Hypothalamus (tissue), 51 donors: ENCODE results near the gene OR12D2.
"Not testable (repeated sequence)": the region's sequence is repeated elsewhere in the genome, so short reads cannot be mapped to it uniquely, and the experiment has no call there.

Source experiments
- DNase-seq, 51 donors: peaks; one replicate each; lab custom pipeline; 2025; lab: John Stamatoyannopoulos, UW

OR12D2 gene, protein sequence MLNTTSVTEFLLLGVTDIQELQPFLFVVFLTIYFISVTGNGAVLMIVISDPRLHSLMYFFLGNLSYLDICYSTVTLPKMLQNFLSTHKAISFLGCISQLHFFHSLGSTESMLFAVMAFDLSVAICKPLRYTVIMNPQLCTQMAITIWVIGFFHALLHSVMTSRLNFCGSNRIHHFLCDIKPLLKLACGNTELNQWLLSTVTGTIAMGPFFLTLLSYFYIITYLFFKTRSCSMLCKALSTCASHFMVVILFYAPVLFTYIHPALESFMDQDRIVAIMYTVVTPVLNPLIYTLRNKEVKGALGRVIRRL

DNA sequence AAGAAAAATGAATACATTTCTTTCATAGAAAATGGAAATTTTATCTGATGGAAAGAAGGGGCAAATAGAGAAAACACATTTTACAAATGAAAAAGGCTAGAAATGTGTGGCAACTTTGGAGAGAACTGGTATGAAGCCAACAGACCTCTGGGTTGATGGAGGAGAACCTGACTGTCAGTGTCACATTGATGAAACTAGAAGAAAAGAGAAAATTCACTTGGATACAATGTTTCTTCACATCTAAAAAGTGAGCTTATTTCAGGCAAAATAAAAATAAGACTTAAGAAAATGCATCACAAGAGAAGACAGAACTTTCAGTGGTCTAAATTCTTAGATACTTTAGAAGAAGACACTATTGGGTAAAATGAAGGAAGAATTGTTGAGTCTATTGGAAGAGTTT is at the start of gene OR12D2:
TSS of gene OR12D2 (plus strand) at position 301 of the 400 bp plus-strand sequence. CDS start 1,069 bp downstream, outside the sequence.
- no peak for DNase-seq

DNA sequence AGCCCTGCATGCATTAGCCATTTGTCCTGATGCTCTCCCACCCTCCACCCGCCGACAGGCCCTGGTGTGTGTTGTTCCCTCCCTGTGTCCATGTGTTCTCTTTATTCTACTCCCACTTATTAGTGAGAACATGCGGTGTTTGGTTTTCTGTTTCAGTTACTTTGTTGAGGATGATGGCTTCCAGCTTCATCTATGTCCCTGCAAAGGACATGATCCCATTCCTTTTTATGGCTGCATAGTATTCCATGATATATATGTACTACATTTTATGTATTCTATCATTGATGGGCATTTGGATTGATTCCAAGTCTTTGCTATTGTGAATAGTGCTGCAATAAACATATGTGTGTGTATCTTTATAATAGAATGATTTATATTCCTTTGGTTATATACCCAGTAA is 46.1 kb upstream of the OR12D2 start:
- DNase-seq, result not testable (repeated sequence)

DNA sequence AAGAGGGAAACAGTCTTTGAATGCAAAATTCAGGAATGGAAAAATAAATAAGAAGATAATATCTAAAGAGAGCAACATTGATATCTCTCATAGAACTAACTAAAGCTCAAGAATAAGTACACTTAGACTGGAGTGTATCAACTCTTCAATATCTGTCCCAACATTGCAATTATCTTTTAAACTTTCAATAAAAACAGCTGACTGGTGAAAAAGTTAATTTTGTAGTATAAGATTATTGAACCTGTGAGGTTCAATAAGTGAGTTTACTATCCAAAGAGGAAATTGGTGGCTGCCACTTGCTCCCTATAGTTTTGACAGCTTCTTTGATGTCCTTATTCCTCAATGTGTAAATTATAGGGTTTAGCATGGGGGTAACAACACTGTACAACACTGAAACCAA is 40.5 kb upstream of the OR12D2 start:
- DNase-seq, result no peak

DNA sequence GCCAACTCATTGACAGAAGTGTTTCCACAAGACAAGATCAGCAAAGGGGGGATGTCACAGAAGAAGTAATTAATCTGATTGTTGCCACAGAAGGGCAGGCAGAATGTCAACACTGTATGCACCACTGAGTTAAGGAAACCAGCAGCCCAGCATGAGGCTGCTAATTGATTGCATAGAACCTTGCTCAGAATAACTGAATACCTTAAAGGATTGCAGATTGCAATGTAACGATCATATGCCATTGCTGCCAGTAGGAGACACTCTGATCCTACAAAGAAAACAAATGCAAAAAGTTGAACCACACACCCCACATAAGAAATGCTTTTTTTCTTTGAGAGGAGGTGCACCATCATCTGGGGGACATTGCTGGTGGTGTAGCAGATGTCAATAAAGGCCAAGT is 39.8 kb upstream of the OR12D2 start:
- no peak for DNase-seq

DNA sequence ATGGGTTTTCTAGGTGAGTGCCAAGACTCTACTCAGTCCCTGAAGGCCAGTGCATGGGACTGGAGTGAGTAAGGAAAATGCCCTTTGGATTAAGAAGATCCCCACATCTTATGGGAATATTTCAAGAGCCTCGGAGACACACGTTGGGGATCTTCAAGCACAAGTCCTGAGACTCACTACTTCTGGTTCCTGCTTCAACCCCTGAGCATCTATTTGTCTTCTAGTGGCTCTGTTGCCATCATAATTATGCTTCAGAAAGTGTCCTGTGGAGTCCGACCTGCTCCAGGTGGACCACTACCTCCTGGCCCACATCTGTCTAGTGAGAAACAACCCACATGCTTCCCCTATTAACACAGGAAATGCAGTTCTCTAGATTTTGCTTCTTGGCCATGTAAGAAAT is 26.7 kb upstream of the OR12D2 start, which contains the start of gene OR5V1:
TSS of gene OR5V1 (minus strand) at position 101 of the 400 bp plus-strand sequence. CDS start 12,670 bp downstream, outside the sequence.
- DNase-seq, result no peak

DNA sequence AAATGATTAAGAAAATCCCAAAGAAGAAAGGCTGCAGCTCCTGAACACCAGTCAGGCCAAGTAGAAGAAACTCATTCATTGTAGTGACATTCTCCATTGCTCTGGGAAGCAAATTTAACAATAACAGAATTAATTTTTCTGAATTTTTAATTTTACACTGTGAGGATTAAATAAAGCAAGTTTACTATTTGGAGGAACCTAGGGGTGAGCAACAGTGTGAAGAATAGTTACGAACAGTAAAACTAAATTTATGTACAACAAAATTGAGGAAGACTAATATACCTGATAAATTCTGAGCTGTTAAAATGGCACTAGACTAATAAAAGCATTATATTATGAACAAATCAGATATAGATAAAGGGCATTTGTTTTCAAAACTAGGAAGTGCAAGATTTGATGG is 20.2 kb upstream of the OR12D2 start, which contains the start of gene OR12D3:
TSS of gene OR12D3 (minus strand) at position 101 of the 400 bp plus-strand sequence. CDS start at position 97, 4 bp downstream.
- DNase-seq, result no peak

DNA sequence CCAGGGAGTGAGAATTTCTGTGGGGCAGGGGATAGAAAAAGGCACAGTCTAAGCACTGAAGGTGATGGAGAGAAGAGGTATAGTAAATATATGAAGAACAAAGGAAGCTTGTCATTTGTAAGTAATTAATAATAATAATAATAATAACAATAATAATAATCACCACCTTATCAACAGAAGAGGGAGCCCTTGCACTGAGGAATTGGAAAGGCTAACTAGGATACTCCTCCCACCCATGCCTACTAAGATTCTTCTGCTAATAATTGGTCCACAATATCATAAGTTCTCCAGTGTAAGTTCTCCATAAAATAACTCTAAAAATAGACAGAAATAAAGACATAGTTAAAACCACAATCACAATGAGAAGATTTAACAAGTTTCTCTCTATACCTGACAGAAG is 19.4 kb upstream of the OR12D2 start:
- no peak for DNase-seq

DNA sequence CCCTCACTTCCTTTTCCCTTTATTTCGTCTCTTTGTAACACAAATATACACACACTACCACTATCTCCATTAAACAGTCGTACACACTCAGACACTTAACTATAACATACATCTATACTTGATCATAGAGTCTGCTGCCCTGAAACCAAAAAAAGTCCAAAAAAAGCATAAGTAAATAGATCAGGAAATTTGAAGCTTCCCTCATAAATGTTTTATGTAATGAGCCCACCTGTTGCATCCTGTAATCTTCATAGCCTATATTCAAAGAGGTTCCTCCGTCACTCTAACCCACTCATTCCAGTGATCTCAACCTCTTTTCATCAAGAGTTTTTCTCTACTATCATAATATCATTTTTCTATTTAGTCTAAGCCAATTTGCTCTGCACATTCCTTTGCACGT is 6.9 kb upstream of the OR12D2 start:
- no peak for DNase-seq

DNA sequence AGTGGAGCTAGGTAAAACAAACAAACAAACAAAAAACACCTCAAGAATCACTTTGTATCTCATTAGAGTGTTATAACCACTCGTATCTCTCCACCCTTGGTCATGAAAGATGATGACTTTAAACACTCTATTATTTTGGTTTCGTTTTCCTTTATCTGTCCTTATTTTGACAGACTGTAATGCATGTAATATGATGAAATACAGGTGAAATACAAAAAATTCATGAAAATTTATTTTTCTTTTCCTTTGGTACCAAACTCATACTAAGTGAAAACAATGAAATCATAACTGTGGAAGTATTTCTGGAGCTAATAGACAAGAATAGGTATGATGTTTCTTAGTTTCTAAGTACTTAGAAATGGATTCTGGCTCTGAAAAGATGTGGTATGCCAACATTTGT is 4.1 kb downstream of the OR12D2 start:
- no peak for DNase-seq

DNA sequence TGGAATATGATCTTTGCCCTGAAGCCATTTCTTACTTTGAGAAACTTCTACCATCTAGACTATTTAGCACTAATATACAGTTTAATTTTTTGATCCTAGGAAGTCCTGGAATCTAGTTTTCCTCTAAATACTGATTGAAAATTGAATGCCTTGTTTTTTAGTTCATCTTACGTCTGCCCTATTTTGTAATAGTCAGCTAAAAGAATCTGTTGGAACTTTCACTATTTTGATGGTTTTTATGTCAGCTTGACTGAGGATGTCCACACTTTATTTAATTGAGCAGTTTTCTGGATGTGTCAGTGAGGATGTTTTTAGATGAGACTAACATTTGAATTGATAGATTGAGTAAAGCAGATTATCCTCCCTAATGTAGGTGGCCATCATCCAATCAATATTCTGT is 8.4 kb downstream of the OR12D2 start:
- no peak for DNase-seq

DNA sequence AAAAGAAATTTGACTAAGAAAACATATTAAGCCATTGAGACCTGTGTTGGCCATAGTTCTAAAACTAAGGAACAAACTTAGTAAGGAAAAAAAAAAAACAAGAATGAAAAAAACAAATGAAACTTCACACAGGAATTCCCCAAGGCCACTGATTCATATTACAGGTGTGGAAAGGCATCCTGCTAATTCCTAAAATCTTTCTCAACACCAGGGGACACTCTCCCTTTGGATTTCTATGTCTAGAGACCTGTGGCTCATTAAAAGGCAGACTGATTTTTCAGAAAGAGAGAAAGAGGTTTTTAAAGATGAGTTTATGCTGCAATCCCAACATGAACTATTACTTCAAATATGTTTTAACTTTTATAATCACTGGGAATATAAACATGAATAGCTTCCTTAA is 19.2 kb downstream of the OR12D2 start, which contains the start of gene OR12D1:
TSS of gene OR12D1 (plus strand) at position 341 of the 400 bp plus-strand sequence.
- no peak for DNase-seq

DNA sequence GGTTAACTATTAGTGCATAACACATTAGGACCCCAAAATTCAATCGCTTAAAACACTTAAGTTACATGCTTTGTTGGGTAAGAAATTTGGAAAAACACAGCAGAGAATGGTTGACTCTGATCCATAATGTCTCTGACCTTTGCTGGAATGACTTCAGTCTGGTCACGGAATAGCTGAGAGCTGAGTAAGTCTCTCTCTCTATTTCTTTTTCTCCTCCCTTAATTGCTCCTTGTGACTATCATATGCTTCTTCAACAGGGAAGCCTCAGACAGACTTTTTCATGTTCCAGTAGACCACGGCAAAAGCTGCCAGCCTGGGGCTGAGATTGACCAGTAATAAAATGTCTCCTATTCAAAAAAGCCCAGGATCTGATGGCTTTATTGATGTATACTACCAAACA is 24.1 kb downstream of the OR12D2 start:
- no peak for DNase-seq

DNA sequence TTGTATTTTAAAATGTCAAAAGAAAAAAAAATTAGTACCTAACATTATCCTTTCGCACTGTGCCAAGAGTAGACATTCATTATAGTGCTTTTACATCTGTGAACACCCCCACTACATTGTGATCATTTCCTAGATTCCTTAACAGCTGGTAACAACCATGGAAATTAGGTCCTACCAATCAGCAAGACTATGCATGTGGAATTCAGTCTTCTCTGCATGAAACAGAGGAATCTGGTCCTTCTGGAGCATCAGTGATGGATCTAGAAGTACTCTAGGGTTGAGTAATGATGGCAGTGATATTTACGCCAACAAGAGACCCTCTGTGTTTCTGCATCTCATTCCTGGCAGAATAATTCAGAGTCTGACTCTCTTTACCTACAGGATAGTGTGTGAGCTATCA is 28.7 kb downstream of the OR12D2 start:
- DNase-seq, result no peak

DNA sequence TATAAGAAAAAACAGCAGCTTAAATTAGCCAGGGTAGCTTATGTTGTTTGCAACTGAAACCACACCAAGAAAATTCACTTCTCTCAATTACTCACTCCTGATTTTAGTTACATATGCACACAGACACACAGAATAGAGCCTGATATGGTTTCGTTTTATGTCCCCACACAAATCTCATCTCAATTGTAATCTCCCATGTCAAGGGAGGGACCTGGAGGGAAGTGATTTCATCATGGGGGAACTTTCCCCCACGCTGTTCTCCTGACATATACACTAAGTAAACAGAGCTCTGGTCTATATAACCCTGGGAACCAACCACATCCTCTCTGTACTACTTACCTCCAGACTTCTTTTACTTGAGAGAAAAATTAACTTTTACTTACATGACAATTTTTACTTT is 29.1 kb downstream of the OR12D2 start:
- DNase-seq, result no peak

DNA sequence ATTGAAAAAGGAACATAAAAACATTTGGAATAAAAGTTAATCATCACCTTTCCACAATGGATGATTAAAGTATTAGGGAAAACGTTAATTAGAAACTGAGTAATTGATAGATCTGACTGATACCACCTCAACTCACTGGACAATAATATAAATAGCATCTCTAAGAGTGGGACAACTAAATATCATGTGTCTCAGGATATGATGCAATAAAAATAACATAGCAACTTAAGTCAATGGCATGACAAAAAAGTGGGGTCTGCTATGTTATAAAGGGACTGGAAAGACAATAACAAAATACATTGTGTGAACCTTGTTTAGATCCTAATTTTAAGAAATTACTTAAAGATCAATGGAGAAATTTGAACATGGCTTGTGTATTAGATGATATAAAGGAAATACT is 29.6 kb downstream of the OR12D2 start:
- no peak for DNase-seq

DNA sequence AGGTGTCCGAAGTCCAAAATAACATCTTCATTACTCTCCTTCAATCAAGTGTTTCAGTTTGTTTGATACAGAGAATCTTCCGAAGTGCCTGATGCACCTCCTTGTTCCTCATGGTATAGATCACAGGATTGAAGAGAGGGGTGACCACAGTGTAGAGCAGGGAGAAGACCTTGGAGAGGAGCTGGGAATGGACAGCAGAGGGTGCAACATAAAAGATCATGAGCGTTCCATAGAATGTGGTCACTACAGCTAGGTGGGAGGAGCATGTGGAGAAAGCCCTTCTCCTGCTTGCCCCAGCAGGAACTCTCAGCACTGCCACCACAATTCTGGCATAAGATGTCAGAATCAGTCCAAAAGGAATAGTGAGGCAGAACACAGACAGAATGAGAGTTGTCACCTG is 31.2 kb downstream of the OR12D2 start:
- DNase-seq, result no peak

DNA sequence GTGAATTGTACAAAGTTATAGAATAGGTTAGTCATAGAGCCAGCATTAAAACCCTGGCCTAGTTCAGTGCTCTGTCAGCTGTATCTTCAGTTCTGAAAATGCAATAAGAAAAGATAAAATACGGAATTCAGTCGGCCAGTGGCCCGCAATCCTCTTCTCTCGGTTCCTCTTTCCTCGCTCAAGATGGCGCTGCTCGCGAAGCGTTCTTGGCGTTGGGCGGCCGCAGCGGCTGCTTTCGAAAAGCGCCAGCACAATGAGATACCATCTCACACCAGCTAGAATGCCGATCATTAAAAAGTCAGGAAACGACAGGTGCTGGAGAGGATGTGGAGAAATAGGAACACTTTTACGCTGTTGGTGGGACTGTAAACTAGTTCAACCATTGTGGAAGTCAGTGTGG is 41.3 kb downstream of the OR12D2 start:
- DNase-seq, result not testable (repeated sequence)

DNA sequence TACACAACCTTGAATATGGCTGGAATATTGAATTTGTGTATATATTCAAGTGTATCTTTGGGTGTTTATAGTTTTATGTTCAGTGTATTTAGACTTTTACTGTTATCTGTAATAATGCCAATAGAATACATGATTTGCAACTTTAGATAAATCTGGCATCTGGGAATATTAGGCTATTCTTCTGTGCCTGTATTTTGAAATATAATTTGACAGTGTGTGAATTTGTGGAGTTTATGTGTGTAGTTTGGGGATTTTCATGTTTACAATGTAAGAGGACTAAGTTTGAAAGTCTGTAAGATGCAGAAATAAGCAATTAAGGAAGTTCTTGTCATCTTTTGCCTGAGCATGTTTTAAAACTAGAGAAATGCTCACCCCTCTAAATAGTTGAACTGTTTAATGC is 43.6 kb downstream of the OR12D2 start, which contains the start of gene OR10C1:
TSS of gene OR10C1 (plus strand) at position 301 of the 400 bp plus-strand sequence. CDS start 710 bp downstream, outside the sequence.
- DNase-seq, result no peak

DNA sequence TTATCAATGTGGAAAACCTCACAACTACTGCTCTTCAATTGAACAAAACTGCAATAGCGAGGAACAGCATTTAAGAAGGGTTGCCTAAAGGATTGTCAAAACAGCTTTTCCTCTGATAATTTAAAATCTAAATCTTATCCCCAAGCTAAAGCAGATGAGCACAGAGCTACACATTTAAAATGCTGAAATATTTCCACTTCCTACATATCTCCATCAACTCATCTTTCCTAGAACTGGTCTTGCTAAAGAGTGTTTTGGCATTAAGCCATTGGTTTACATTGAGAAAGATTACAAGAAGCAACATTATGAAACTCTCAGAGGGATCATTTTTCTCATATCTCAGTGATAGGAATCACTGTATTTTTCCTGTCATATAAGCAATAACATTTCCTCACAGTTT is 47.3 kb downstream of the OR12D2 start:
- DNase-seq, result no peak

DNA sequence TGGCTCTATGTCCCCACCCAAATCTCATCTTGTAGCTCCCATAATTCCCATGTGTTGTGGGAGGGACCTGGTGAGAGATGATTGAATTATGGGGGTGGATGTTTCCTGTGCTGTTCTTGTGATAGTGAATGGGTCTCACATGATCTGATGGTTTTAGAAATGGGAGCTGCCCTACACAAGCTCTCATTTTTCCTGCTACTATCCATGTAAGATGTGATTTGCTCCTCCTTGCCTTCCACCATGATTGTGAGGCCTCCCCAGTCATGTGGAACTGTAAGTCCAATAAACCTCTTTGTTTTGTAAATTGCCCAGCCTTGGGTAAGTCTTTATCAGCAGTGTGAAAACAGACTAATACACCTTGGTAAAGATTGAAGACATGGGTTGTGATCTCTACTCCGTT is 48.6 kb downstream of the OR12D2 start:
- not testable (repeated sequence) for DNase-seq
